B cell (primary cell): ENCODE data around the gene BNIP2. TPM values are rescaled to one million over a fixed set of nuclear protein-coding genes. Genes with fewer than 3 reads are reported as not detected.

Experiments used
- ATAC-seq: fragments of 200-7000 bp; cut with Tn5 transposase; one replicate; pipeline ENCODE4 v1.10.0; 2021; ENCODE audit warnings: low read depth, mild to moderate bottlenecking, moderate number of reproducible peaks, moderate library complexity
- CTCF ChIA-PET: fragments of 350-600 bp; sonication (Branson Sonifier 250); formaldehyde crosslinking; loops from one replicate; lab custom pipeline; 2021; ENCODE audit warnings: antibody characterized with exemption, inconsistent platforms; lab: Charles Lee
- POLR2A ChIA-PET: fragments of 350-600 bp; sonication (Branson Sonifier 250); formaldehyde crosslinking; loops from one replicate; lab custom pipeline; 2021; ENCODE audit warnings: antibody characterized with exemption; lab: Charles Lee
- DNase-seq: peaks from one replicate; pipeline ENCODE4 v3.0.0; 2013
- H2AFZ ChIP-seq: 2 replicates; pipeline ENCODE4 v1.6.1; 2012; ENCODE audit warnings: mild to moderate bottlenecking, low read depth, low read length; ENCODE audit not compliant: insufficient read depth, poor library complexity, severe bottlenecking
- H3K27ac ChIP-seq, 2 donors: 1 replicate in 1 of 2; 2 replicates in 1 of 2; pipeline ENCODE4 v1.5.1; 2012 to 2013; ENCODE audit warnings: low read length in 2 of 2, mild to moderate bottlenecking in 2 of 2, moderate library complexity in 1 of 2
- H3K27me3 ChIP-seq, 4 experiments: fragments of 200-600 bp in 1 of 4; sonication (generic) in 1 of 4; replicated peaks in 1 of 4; 1 replicate in 2 of 4; 2 replicates in 2 of 4; pipeline versions ENCODE4 v1.6.1 to v1.7.0; 2013 to 2016; ENCODE audit warnings: low read length in 3 of 4, mild to moderate bottlenecking in 2 of 4, mixed read lengths in 1 of 4, moderate library complexity in 1 of 4; ENCODE audit not compliant: insufficient read depth in 4 of 4, control insufficient read depth in 3 of 4; ENCODE audit errors: control extremely low read depth in 1 of 4
- H3K36me3 ChIP-seq, 2 experiments: replicated peaks in 1 of 2; 1 replicate in 1 of 2; 2 replicates in 1 of 2; pipeline versions ENCODE4 v1.6.1 to v1.7.1; 2013; ENCODE audit warnings: low read length in 1 of 2; ENCODE audit not compliant: insufficient read depth in 2 of 2, control insufficient read depth in 1 of 2; ENCODE audit errors: control extremely low read depth in 1 of 2, extremely low read depth in 1 of 2
- H3K4me1 ChIP-seq, 2 donors: fragments of 200-600 bp in 1 of 2; sonication (generic) in 1 of 2; 1 replicate in 1 of 2; 2 replicates in 1 of 2; pipeline versions ENCODE4 v1.5.1 to v1.6.1; 2013 to 2017; ENCODE audit warnings: low read length in 2 of 2; ENCODE audit not compliant: control insufficient read depth in 2 of 2, insufficient read depth in 2 of 2
- H3K4me2 ChIP-seq: replicated peaks from 2 replicates; pipeline ENCODE3; 2012; ENCODE audit warnings: mild to moderate bottlenecking, low read depth, low read length; ENCODE audit not compliant: poor library complexity, severe bottlenecking
- H3K4me3 ChIP-seq, 5 experiments: fragments of 200-600 bp in 1 of 5; sonication (generic) in 1 of 5; 1 replicate in 3 of 5; 2 replicates in 2 of 5; pipeline versions ENCODE4 v1.5.1 to v1.7.0; 2011 to 2016; ENCODE audit warnings: low read length in 4 of 5, mild to moderate bottlenecking in 4 of 5, low read depth in 2 of 5, control low read depth in 1 of 5, moderate library complexity in 1 of 5; ENCODE audit not compliant: insufficient read depth in 1 of 5; ENCODE audit errors: control extremely low read depth in 1 of 5, extremely low read depth in 1 of 5
- H3K79me2 ChIP-seq: fragments of 200-600 bp; sonication (generic); one replicate; pipeline ENCODE4 v1.6.0; 2016; ENCODE audit warnings: low read length; ENCODE audit not compliant: control insufficient read depth, insufficient read depth
- H3K9ac ChIP-seq: fragments of 200-600 bp; sonication (generic); 2 replicates; pipeline ENCODE4 v1.6.1; 2017; ENCODE audit warnings: mild to moderate bottlenecking, low read length, moderate library complexity
- H3K9me3 ChIP-seq, 3 donors: one replicate each; pipeline versions ENCODE4 v1.6.1 to v1.7.1; 2013; ENCODE audit warnings: low read length in 2 of 3; ENCODE audit not compliant: control insufficient read depth in 2 of 3, insufficient read depth in 1 of 3; ENCODE audit errors: control extremely low read depth in 1 of 3
- H4K20me1 ChIP-seq: 2 replicates; pipeline ENCODE4 v1.6.0; 2012; ENCODE audit warnings: mild to moderate bottlenecking, low read length; ENCODE audit not compliant: insufficient read depth, control insufficient read depth, poor library complexity, severe bottlenecking
- H3K27ac Mint-ChIP-seq: one replicate; pipeline ENCODE4 v1.8.0; 2021; ENCODE audit warnings: mixed read lengths
- H3K27me3 Mint-ChIP-seq: one replicate; pipeline ENCODE4 v1.8.0; 2021; ENCODE audit warnings: mixed read lengths
- H3K4me1 Mint-ChIP-seq: one replicate; pipeline ENCODE4 v1.8.0; 2021; ENCODE audit warnings: mixed read lengths
- H3K4me3 Mint-ChIP-seq: one replicate; pipeline ENCODE4 v1.8.0; 2021; ENCODE audit warnings: mixed read lengths
- H3K9me3 Mint-ChIP-seq: one replicate; pipeline ENCODE4 v1.8.0; 2022; ENCODE audit warnings: mixed read lengths; ENCODE audit not compliant: insufficient read depth
- CTCF ChIP-seq: fragments of 200-600 bp; IDR thresholded peaks from one replicate; pipeline ENCODE4 v1.8.0; 2022; ENCODE audit warnings: antibody characterized with exemption, mild to moderate bottlenecking
- EZH2 ChIP-seq: IDR thresholded peaks from 2 replicates; pipeline ENCODE4 v1.6.1; 2012; ENCODE audit warnings: borderline replicate concordance, low read depth, mild to moderate bottlenecking, moderate library complexity, low read length; ENCODE audit not compliant: insufficient read depth, poor library complexity, severe bottlenecking
- WGBS: methylation state at CpG from one replicate; pipeline ENCODE4 v1.1.5; 2013; ENCODE audit warnings: missing lambda C conversion rate; ENCODE audit not compliant: insufficient coverage; 5-methylcytosine and 5-hydroxymethylcytosine counted together
- intact Hi-C: fragments of 100-400 bp; cut with micrococcal nuclease; formaldehyde crosslinking; loops from one replicate; pipeline ENCODE4 v1.10.0; 2022
- polyA plus RNA-seq: library from polyadenylated mRNA; depleted of rRNA; stranded (reverse); fragments of >200 nt; gene quantifications from 2 replicates; pipeline ENCODE4 v1.2.3, GENCODE V29; 2012
- total RNA-seq, 2 donors: library from RNA; stranded (reverse); fragments of 120-200 nt in 1 of 2; gene quantifications; 1 replicate in 1 of 2; 2 replicates in 1 of 2; pipeline versions ENCODE4 v1.2.3 to v1.2.4, GENCODE V29; 2013 to 2022

The BNIP2 gene
- total and polyA plus RNA-seq, 2 donors (not counting 1 experiment from before 2014, with no cell fraction given), result 21.3 to 91.2 TPM

GRCh38 chr15:59611276-59612260, 77.6 kb downstream of the BNIP2 start, which contains the start of gene GCNT3:
TSS of gene GCNT3 (plus strand) at chr15:59611783. CDS start at chr15:59618239, 6,456 bp downstream.
- Histone ChIP-seq H3K27ac (no peak within 1 kb of the TSS), H3K27me3 (peaks cover 0 to 4% (median 2%) of the 10 kb centered on the region in 4 experiments), H4K20me1 (no peaks in the 10 kb centered on the region), H3K9me3 (peaks cover 0 to 6% (median 0%) of the 10 kb centered on the region in 3 donors), H3K79me2 (no peaks in the 10 kb centered on the region), H3K9ac (no peak within 1 kb of the TSS), H3K4me2 (no peak within 1 kb of the TSS), H3K36me3 (no peaks in the 10 kb centered on the region), H3K4me3 (no peak within 1 kb of the TSS), H3K4me1 (peaks cover 11 to 14% of the 10 kb centered on the region in 2 donors), H2AFZ (no peak within 1 kb of the TSS)
- POLR2A ChIA-PET, result interaction anchor here (0.7 kb wide), 1 partner anchor 98 kb away, joined by 3 read pairs; no protein-coding TSS in a partner anchor
- Mint-ChIP-seq H3K9me3 (no peaks in the 10 kb centered on the region), H3K4me3 (no peak within 1 kb of the TSS), H3K4me1 (peaks cover 20% of the 10 kb centered on the region), H3K27ac (no peak within 1 kb of the TSS), H3K27me3 (peaks cover 21% of the 10 kb centered on the region)
- no peak for DNase-seq
- TF ChIP-seq CTCF, result no peak
- no peak for TF ChIP-seq EZH2
- WGBS, result 83% methylated on average over 6 of the region's 8 CpGs
- intact Hi-C loops, result no loop called here
- CTCF ChIA-PET, result interaction anchor here (1.0 to 1.4 kb wide), 3 partner anchors 12 to 78 kb away, joined by 4 to 6 read pairs (median 5); no protein-coding TSS in a partner anchor
- ATAC-seq, result no peak
